ENCODE measurements around the gene JMJD7. TPM values are rescaled to one million over a fixed set of nuclear protein-coding genes. Genes with fewer than 3 reads are reported as not detected.

JMJD7 gene
- 10 to 100 TPM in 1 of 2 donors, 1 to 10 TPM in 1; 6.7 to 12.1 TPM for total RNA-seq

GRCh38 chr15:41827880-41828806, at the start of gene JMJD7:
Gene JMJD7, plus strand, starts transcription at chr15:41828092. Its CDS starts 33 bp downstream, at chr15:41828125.
- peak within 1 kb of the TSS; percentile 90 for H3K4me3 Mint-ChIP-seq
- ATAC-seq, result peak; percentile 98 to 99

GRCh38 chr15:41778521-41778920, 49.4 kb upstream of the JMJD7 start:
- peaks cover 68 to 69% of the 10 kb centered on the region in 2 donors for H3K4me1 Mint-ChIP-seq (ENCODE audit: low read depth in 2 of 2)
- H3K36me3 Mint-ChIP-seq, result no peaks in the 10 kb centered on the region
- DNase-seq (ENCODE audit: low spot score) (no peak), ATAC-seq (no peak)
- no peaks in the 10 kb centered on the region for H3K9me3 Mint-ChIP-seq
- peak overlapping the region in 1 of 2 donors; percentile 67 for H3K27ac Mint-ChIP-seq
- no peaks in the 10 kb centered on the region for H3K27me3 Mint-ChIP-seq
- H3K4me3 Mint-ChIP-seq, result no peak overlapping the region

More at GRCh38 chr15:41827880-41828806, at the start of gene JMJD7:
- peak; percentile 94 for DNase-seq (ENCODE audit: low spot score)
- Mint-ChIP-seq H3K4me1 (ENCODE audit: low read depth in 2 of 2) (peaks cover 25 to 31% of the 10 kb centered on the region in 2 donors), H3K36me3 (no peaks in the 10 kb centered on the region), H3K9me3 (no peaks in the 10 kb centered on the region), H3K27me3 (no peaks in the 10 kb centered on the region), H3K27ac (peak within 1 kb of the TSS; percentile 48 to 89)

- Mint-ChIP-seq H3K4me3 (no peak overlapping the region), H3K4me1 (ENCODE audit: low read depth in 2 of 2) (peaks cover 59 to 61% of the 10 kb centered on the region in 2 donors), H3K27me3 (no peaks in the 10 kb centered on the region), H3K36me3 (no peaks in the 10 kb centered on the region), H3K9me3 (no peaks in the 10 kb centered on the region), H3K27ac (no peak overlapping the region)
- ATAC-seq (no peak), DNase-seq (ENCODE audit: low spot score) (no peak)
Measured at GRCh38 chr15:41779662-41780157, 48.2 kb upstream of the JMJD7 start.

- Mint-ChIP-seq H3K4me3 (no peak overlapping the region), H3K36me3 (no peaks in the 10 kb centered on the region), H3K9me3 (no peaks in the 10 kb centered on the region), H3K27ac (no peak overlapping the region), H3K4me1 (ENCODE audit: low read depth in 2 of 2) (peaks cover 54 to 56% of the 10 kb centered on the region in 2 donors), H3K27me3 (no peaks in the 10 kb centered on the region)
- no peak for ATAC-seq
- DNase-seq (ENCODE audit: low spot score), result no peak
Measured at GRCh38 chr15:41780266-41780665, 47.6 kb upstream of the JMJD7 start.

- Mint-ChIP-seq H3K27ac (peak overlapping the region in 1 of 2 donors; percentile 46), H3K9me3 (no peaks in the 10 kb centered on the region), H3K4me1 (ENCODE audit: low read depth in 2 of 2) (peaks cover 51% of the 10 kb centered on the region in 2 donors), H3K27me3 (no peaks in the 10 kb centered on the region), H3K36me3 (no peaks in the 10 kb centered on the region), H3K4me3 (no peak overlapping the region)
- ATAC-seq, result no peak
- DNase-seq (ENCODE audit: low spot score), result no peak
Measured at GRCh38 chr15:41780727-41781126, 47.2 kb upstream of the JMJD7 start.

GRCh38 chr15:41782371-41783282, 45.3 kb upstream of the JMJD7 start:
- Mint-ChIP-seq H3K27me3 (no peaks in the 10 kb centered on the region), H3K9me3 (no peaks in the 10 kb centered on the region), H3K4me1 (ENCODE audit: low read depth in 2 of 2) (peaks cover 34 to 36% of the 10 kb centered on the region in 2 donors), H3K36me3 (no peaks in the 10 kb centered on the region), H3K4me3 (no peak overlapping the region), H3K27ac (no peak overlapping the region)
- DNase-seq (ENCODE audit: low spot score), result no peak
- no peak for ATAC-seq

- Mint-ChIP-seq H3K9me3 (no peaks in the 10 kb centered on the region), H3K4me3 (no peak overlapping the region), H3K4me1 (ENCODE audit: low read depth in 2 of 2) (peaks cover 29 to 30% of the 10 kb centered on the region in 2 donors), H3K36me3 (no peaks in the 10 kb centered on the region), H3K27me3 (no peaks in the 10 kb centered on the region), H3K27ac (no peak overlapping the region)
- DNase-seq (ENCODE audit: low spot score) (no peak), ATAC-seq (no peak)
Measured at GRCh38 chr15:41783296-41783695, 44.6 kb upstream of the JMJD7 start.

GRCh38 chr15:41788262-41788661, 39.6 kb upstream of the JMJD7 start:
- no peak for DNase-seq (ENCODE audit: low spot score)
- Mint-ChIP-seq H3K27me3 (no peaks in the 10 kb centered on the region), H3K9me3 (no peaks in the 10 kb centered on the region), H3K36me3 (no peaks in the 10 kb centered on the region), H3K4me3 (no peak overlapping the region), H3K4me1 (ENCODE audit: low read depth in 2 of 2) (peaks cover 37 to 40% of the 10 kb centered on the region in 2 donors), H3K27ac (no peak overlapping the region)
- no peak for ATAC-seq

- Mint-ChIP-seq H3K9me3 (no peaks in the 10 kb centered on the region), H3K4me1 (ENCODE audit: low read depth in 2 of 2) (peaks cover 36 to 42% of the 10 kb centered on the region in 2 donors), H3K27me3 (no peaks in the 10 kb centered on the region), H3K36me3 (no peaks in the 10 kb centered on the region), H3K27ac (peak overlapping the region in 1 of 2 donors; percentile 77), H3K4me3 (no peak overlapping the region)
- DNase-seq (ENCODE audit: low spot score) (no peak), ATAC-seq (no peak)
Measured at GRCh38 chr15:41789236-41789635, 38.7 kb upstream of the JMJD7 start.

GRCh38 chr15:41789662-41790061, 38.2 kb upstream of the JMJD7 start:
- DNase-seq (ENCODE audit: low spot score), result no peak
- peaks cover 36 to 44% of the 10 kb centered on the region in 2 donors for H3K4me1 Mint-ChIP-seq (ENCODE audit: low read depth in 2 of 2)
- no peak for ATAC-seq
- H3K9me3 Mint-ChIP-seq, result no peaks in the 10 kb centered on the region
- H3K27me3 Mint-ChIP-seq, result no peaks in the 10 kb centered on the region
- peak overlapping the region in 1 of 2 donors; percentile 77 for H3K27ac Mint-ChIP-seq
- no peak overlapping the region for H3K4me3 Mint-ChIP-seq
- no peaks in the 10 kb centered on the region for H3K36me3 Mint-ChIP-seq

- Mint-ChIP-seq H3K4me3 (no peak overlapping the region), H3K36me3 (no peaks in the 10 kb centered on the region), H3K4me1 (ENCODE audit: low read depth in 2 of 2) (peaks cover 38 to 46% of the 10 kb centered on the region in 2 donors), H3K9me3 (no peaks in the 10 kb centered on the region), H3K27me3 (no peaks in the 10 kb centered on the region), H3K27ac (peak overlapping the region in 1 of 2 donors; percentile 77)
- ATAC-seq (no peak), DNase-seq (ENCODE audit: low spot score) (no peak)
Measured at GRCh38 chr15:41790169-41790568, 37.7 kb upstream of the JMJD7 start.

- peak overlapping the region; percentile 40 to 77 for H3K27ac Mint-ChIP-seq
- H3K4me3 Mint-ChIP-seq, result peak overlapping the region; percentile 52
- H3K4me1 Mint-ChIP-seq (ENCODE audit: low read depth in 2 of 2), result peaks cover 41 to 51% of the 10 kb centered on the region in 2 donors
- H3K9me3 Mint-ChIP-seq, result no peaks in the 10 kb centered on the region
- ATAC-seq (peak in 1 of 2 donors; percentile 58), DNase-seq (ENCODE audit: low spot score) (no peak)
- H3K27me3 Mint-ChIP-seq, result no peaks in the 10 kb centered on the region
- H3K36me3 Mint-ChIP-seq, result no peaks in the 10 kb centered on the region
Measured at GRCh38 chr15:41790756-41791546, 36.9 kb upstream of the JMJD7 start.

- H3K27me3 Mint-ChIP-seq, result no peaks in the 10 kb centered on the region
- peak overlapping the region; percentile 52 for H3K4me3 Mint-ChIP-seq
- peaks cover 41 to 54% of the 10 kb centered on the region in 2 donors for H3K4me1 Mint-ChIP-seq (ENCODE audit: low read depth in 2 of 2)
- H3K27ac Mint-ChIP-seq, result peak overlapping the region; percentile 40 to 77
- DNase-seq (ENCODE audit: low spot score), result no peak
- ATAC-seq, result no peak
- H3K9me3 Mint-ChIP-seq, result no peaks in the 10 kb centered on the region
- H3K36me3 Mint-ChIP-seq, result no peaks in the 10 kb centered on the region
Measured at GRCh38 chr15:41791547-41791937, 36.4 kb upstream of the JMJD7 start.
